MM.1S (cell line): ENCODE results near the gene DBN1.

Experiments
- EZH2 ChIP-seq: fragments of 300-600 bp; sonication (generic); optimal IDR thresholded peaks from 2 replicates; pipeline ENCODE3; 2017; ENCODE audit warnings: low read depth, mild to moderate bottlenecking, antibody characterized with exemption, low read length, mixed read lengths
- TF ChIP-seq, protein P1 (sequence below): fragments of 300-600 bp; sonication (generic); IDR thresholded peaks from 2 replicates; pipeline ENCODE4 v1.5.1; 2016; ENCODE audit warnings: antibody characterized with exemption, low read length, mixed read lengths

DNA sequence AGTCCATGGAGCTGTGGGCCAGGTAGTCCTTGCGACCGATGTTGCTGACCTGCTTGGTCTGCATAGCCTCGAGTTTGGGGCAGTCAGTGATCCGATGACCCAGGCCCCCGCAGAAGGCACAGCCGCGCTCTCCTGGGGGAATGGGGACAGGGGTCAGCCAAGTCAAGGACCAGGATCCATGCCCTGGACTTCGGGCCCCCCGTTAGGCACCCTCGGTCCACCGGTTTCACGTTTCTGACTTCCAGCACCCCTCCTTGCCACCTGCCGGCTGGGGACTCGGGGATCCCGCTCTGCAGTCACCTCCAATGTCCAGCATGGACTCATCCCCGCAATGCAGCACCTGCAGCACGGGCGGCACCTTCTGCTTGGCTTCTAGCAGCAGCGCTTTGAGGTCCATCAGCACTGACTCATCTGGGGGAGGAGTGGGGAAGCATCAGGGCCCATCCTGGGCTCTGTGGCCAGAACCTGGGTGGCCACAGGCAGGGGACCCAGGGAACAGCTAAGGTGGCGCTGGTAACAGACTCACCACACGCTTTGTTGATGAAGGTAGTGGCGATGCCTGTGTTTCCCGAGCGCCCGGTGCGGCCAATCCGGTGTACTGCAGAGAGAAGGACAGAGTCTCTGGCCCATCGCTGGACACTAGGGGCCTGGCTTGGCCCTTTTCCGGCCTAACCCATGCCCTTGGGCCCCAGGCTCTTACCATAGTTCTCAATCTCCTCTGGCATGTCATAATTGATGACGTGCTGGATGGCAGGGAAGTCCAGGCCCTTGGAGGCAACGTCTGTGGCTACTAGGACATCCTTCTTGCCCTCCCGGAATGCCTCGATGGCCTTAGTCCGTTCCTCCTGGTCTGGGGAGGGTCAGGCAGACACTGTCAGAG lies 38.6 kb upstream of the DBN1 start:
- TF ChIP-seq, protein P1, sequence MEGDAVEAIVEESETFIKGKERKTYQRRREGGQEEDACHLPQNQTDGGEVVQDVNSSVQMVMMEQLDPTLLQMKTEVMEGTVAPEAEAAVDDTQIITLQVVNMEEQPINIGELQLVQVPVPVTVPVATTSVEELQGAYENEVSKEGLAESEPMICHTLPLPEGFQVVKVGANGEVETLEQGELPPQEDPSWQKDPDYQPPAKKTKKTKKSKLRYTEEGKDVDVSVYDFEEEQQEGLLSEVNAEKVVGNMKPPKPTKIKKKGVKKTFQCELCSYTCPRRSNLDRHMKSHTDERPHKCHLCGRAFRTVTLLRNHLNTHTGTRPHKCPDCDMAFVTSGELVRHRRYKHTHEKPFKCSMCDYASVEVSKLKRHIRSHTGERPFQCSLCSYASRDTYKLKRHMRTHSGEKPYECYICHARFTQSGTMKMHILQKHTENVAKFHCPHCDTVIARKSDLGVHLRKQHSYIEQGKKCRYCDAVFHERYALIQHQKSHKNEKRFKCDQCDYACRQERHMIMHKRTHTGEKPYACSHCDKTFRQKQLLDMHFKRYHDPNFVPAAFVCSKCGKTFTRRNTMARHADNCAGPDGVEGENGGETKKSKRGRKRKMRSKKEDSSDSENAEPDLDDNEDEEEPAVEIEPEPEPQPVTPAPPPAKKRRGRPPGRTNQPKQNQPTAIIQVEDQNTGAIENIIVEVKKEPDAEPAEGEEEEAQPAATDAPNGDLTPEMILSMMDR: no peak
- no peak for TF ChIP-seq EZH2
